SU-DHL-6 (cell line): ENCODE measurements around the gene PBXIP1.

ENCODE experiments used
- CTCF ChIP-seq: fragments of 200-600 bp; sonication (generic); IDR thresholded peaks from one replicate; pipeline ENCODE4 v1.5.1; 2017; ENCODE audit warnings: antibody characterized with exemption, mild to moderate bottlenecking, low read length, moderate library complexity; ENCODE audit not compliant: insufficient read depth, poor library complexity, severe bottlenecking
- EZH2phosphoT487 ChIP-seq: fragments of 200-600 bp; sonication (generic), shearing (Covaris generic); conservative IDR thresholded peaks from 2 replicates; pipeline ENCODE4 v1.6.1; 2018; ENCODE audit warnings: mild to moderate bottlenecking, antibody characterized with exemption, low read length, moderate library complexity, mixed read lengths

- TF ChIP-seq CTCF (no peak), EZH2phosphoT487 (no peak)
Measured at GRCh38 chr1:154948079-154948478, 7.8 kb downstream of the PBXIP1 start.
